Activated T-cell treated with anti-CD3 and anti-CD28 coated beads, Interleukin-2, amount 50 U/mL, for 4 hours (primary cell): ENCODE data around the gene SCFD2. TPM values are rescaled to one million over a fixed set of nuclear protein-coding genes. Genes with fewer than 3 reads are reported as not detected.

ENCODE experiments used
- ATAC-seq, 2 donors: fragments of 200-7000 bp; cut with Tn5 transposase; one replicate each; pipeline ENCODE4 v1.10.0; 2021
- DNase-seq: peaks from one replicate; pipeline ENCODE4 v3.0.0-alpha.2; 2020
- H3K27me3 Mint-ChIP-seq: one replicate; pipeline ENCODE4 v1.8.0; 2021; ENCODE audit warnings: low read depth, mixed read lengths
- H3K36me3 Mint-ChIP-seq: one replicate; pipeline ENCODE4 v1.8.0; 2022; ENCODE audit warnings: mixed read lengths; ENCODE audit not compliant: insufficient read depth
- H3K4me1 Mint-ChIP-seq: one replicate; pipeline ENCODE4 v1.8.0; 2021; ENCODE audit warnings: low read depth, mixed read lengths
- H3K4me3 Mint-ChIP-seq: one replicate; pipeline ENCODE4 v1.8.0; 2021; ENCODE audit warnings: mild to moderate bottlenecking, moderate library complexity, mixed read lengths
- H3K9me3 Mint-ChIP-seq: one replicate; pipeline ENCODE4 v1.8.0; 2021; ENCODE audit warnings: mixed read lengths
- total RNA-seq, 3 donors: library from RNA; stranded (reverse); gene quantifications; one replicate each; pipeline ENCODE4 v1.2.1, GENCODE V29; 2021

The SCFD2 gene
- total RNA-seq, 3 donors from 2014 or later = 45.0 to 48.9 (median 46.9) TPM

DNA sequence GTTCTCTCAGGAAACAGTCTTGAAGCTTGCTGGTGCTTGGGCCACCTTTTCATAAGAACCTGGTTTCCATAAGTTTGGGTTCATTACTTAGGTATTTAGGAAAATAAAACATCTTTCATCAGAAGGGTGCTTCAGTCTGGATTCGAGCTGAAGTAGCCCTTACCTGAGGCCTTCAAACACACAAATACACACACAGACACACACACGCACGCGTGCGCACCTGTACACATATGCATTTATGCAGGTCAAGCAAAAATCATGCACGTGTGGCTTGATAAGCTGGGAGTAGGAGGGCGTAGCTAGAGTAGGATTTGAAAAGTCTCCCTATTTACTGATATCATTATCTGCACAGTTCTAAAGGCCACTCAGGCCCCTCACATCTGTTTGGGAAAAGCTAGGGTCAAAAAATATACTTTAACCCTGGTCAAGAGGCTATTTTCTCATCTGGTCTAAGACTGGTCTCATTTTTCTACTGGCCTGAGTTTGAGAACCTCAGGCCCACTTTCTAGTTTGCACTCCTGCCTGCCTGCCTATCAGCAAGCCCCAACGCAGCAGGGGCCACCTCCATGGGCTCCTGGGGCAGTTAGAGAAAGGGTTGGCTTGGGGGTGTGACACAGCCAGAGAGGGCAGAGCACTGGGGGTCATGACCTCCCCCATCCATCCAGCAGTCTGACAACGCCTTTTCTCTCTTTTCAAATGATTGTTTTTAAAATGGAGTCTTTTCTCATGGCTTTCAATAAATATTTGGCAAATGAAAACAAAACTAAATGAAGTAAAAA, 439.5 kb downstream of the SCFD2 start:
- H3K4me1 Mint-ChIP-seq = no peaks in the 10 kb centered on the region
- no peaks in the 10 kb centered on the region for H3K9me3 Mint-ChIP-seq
- ATAC-seq = no peak
- H3K27me3 Mint-ChIP-seq = no peaks in the 10 kb centered on the region
- peaks cover 10% of the 10 kb centered on the region for H3K36me3 Mint-ChIP-seq
- DNase-seq = no peak
- no peak overlapping the region for H3K4me3 Mint-ChIP-seq

- no peaks in the 10 kb centered on the region for H3K27me3 Mint-ChIP-seq
- H3K9me3 Mint-ChIP-seq = no peaks in the 10 kb centered on the region
- no peak overlapping the region for H3K4me3 Mint-ChIP-seq
- DNase-seq (no peak), ATAC-seq (no peak)
- peaks cover 12% of the 10 kb centered on the region for H3K36me3 Mint-ChIP-seq
- no peaks in the 10 kb centered on the region for H3K4me1 Mint-ChIP-seq
These were observed 440.3 kb downstream of the SCFD2 start for GRCh38 chr4:52925531-52925968.

DNA sequence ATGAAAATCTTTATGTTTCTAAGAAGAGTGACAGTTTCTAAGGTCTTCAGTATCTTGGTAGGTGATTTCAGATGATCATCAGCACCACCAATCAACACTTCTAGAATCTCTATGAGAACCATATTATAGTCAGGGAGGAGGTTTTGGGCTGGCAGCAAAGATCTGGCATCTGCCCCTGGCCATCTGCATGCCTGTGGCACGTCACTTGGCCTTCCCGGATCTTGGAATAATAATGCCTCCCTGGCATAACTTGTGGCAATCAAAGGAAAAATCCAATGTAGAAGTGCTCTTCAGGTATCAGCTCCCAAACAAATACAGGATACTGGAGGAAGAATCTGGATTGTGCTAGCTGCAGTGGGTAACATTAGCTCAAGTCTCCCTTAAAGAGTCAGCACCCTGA, 446.4 kb downstream of the SCFD2 start:
- DNase-seq = no peak
- ATAC-seq = no peak
- H3K4me3 Mint-ChIP-seq = no peak overlapping the region
- H3K27me3 Mint-ChIP-seq = no peaks in the 10 kb centered on the region
- no peaks in the 10 kb centered on the region for H3K9me3 Mint-ChIP-seq
- no peaks in the 10 kb centered on the region for H3K4me1 Mint-ChIP-seq
- peaks cover 5% of the 10 kb centered on the region for H3K36me3 Mint-ChIP-seq

GRCh38 chr4:52917817-52918216, 448.0 kb downstream of the SCFD2 start:
- Mint-ChIP-seq H3K4me1 (no peaks in the 10 kb centered on the region), H3K36me3 (peaks cover 5% of the 10 kb centered on the region), H3K9me3 (no peaks in the 10 kb centered on the region), H3K27me3 (no peaks in the 10 kb centered on the region), H3K4me3 (no peak overlapping the region)
- ATAC-seq (no peak), DNase-seq (no peak)

GRCh38 chr4:52915730-52916300, 450.0 kb downstream of the SCFD2 start:
- ATAC-seq (no peak), DNase-seq (no peak)
- Mint-ChIP-seq H3K4me3 (no peak overlapping the region), H3K36me3 (peaks cover 4% of the 10 kb centered on the region), H3K4me1 (peaks cover 4% of the 10 kb centered on the region), H3K9me3 (no peaks in the 10 kb centered on the region), H3K27me3 (no peaks in the 10 kb centered on the region)

GRCh38 chr4:52915191-52915590, 450.7 kb downstream of the SCFD2 start:
- no peak overlapping the region for H3K4me3 Mint-ChIP-seq
- H3K27me3 Mint-ChIP-seq = no peaks in the 10 kb centered on the region
- ATAC-seq (no peak), DNase-seq (no peak)
- peaks cover 4% of the 10 kb centered on the region for H3K4me1 Mint-ChIP-seq
- no peaks in the 10 kb centered on the region for H3K9me3 Mint-ChIP-seq
- H3K36me3 Mint-ChIP-seq = peaks cover 2% of the 10 kb centered on the region

- no peaks in the 10 kb centered on the region for H3K9me3 Mint-ChIP-seq
- DNase-seq (no peak), ATAC-seq (no peak)
- H3K4me1 Mint-ChIP-seq = peaks cover 4% of the 10 kb centered on the region
- peaks cover 2% of the 10 kb centered on the region for H3K36me3 Mint-ChIP-seq
- no peak overlapping the region for H3K4me3 Mint-ChIP-seq
- H3K27me3 Mint-ChIP-seq = no peaks in the 10 kb centered on the region
These were observed 451.7 kb downstream of the SCFD2 start for GRCh38 chr4:52914051-52914605.

GRCh38 chr4:52912608-52913007, 453.3 kb downstream of the SCFD2 start:
- H3K27me3 Mint-ChIP-seq = no peaks in the 10 kb centered on the region
- no peak for ATAC-seq

DNA sequence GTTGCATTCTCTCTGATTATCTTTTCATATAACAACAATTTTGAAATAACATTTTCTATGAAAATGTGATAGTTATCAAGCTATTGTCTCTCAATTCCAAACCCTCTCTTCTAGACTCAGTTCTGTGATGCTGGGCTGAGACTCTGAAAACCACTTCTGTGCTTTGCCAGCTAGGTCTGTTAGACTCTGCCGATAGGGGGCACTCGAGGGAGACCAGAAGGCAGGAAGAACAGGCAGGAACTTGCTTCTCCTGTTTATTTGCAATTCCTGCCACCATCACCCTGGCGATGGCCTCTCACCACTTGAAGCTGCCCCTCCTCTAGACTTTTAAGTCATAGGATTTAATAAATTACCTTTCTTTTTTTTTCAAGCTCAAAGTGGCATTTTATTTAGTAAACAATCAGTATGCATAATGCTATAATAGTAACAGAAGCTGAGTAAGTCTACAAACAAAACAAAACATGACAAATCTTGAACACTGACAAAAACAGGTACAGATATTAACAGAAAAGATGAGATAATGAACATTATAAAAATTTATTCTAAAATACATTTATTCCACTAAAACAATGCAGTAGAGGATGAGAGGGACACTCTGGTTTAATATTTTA, 454.1 kb downstream of the SCFD2 start:
- no peak overlapping the region for H3K4me3 Mint-ChIP-seq
- no peaks in the 10 kb centered on the region for H3K27me3 Mint-ChIP-seq
- no peaks in the 10 kb centered on the region for H3K9me3 Mint-ChIP-seq
- DNase-seq (peak; percentile 52), ATAC-seq (peak; percentile 41 to 53)
- H3K36me3 Mint-ChIP-seq = peaks cover 12% of the 10 kb centered on the region
- peaks cover 4% of the 10 kb centered on the region for H3K4me1 Mint-ChIP-seq

More at GRCh38 chr4:52912608-52913007, 453.3 kb downstream of the SCFD2 start:
- Mint-ChIP-seq H3K4me1 (peaks cover 4% of the 10 kb centered on the region), H3K9me3 (no peaks in the 10 kb centered on the region), H3K36me3 (peaks cover 5% of the 10 kb centered on the region), H3K4me3 (no peak overlapping the region)
- no peak for DNase-seq

- H3K4me3 Mint-ChIP-seq = no peak overlapping the region
- no peaks in the 10 kb centered on the region for H3K9me3 Mint-ChIP-seq
- DNase-seq = no peak
- H3K4me1 Mint-ChIP-seq = peaks cover 4% of the 10 kb centered on the region
- no peaks in the 10 kb centered on the region for H3K27me3 Mint-ChIP-seq
- ATAC-seq = no peak
- peaks cover 21% of the 10 kb centered on the region for H3K36me3 Mint-ChIP-seq
These were observed 455.7 kb downstream of the SCFD2 start for GRCh38 chr4:52910115-52910514.

GRCh38 chr4:52907510-52907909, 458.4 kb downstream of the SCFD2 start:
- H3K36me3 Mint-ChIP-seq = peaks cover 37% of the 10 kb centered on the region

DNA sequence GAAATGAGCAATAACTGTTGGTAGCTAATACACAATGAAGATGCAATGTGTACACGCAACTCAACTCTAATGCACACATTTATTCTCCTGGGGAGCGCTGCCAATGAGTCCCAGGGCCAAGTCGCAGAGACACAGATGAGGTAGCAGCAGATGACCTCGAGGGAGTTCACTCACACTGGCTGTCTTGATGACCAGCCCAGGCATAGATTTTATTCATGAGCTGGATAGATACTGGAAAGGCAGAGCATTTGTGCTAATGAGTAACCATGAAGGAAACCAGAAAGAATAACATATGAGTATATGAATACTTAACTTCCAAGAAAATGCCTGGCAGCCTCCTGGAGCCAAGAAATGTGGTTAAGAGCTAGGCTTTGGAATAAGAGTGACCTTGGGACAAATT, 461.4 kb downstream of the SCFD2 start:
- Mint-ChIP-seq H3K27me3 (no peaks in the 10 kb centered on the region), H3K36me3 (peaks cover 48% of the 10 kb centered on the region), H3K4me1 (no peaks in the 10 kb centered on the region), H3K9me3 (no peaks in the 10 kb centered on the region), H3K4me3 (no peak overlapping the region)
- ATAC-seq (no peak), DNase-seq (no peak)

More at GRCh38 chr4:52907510-52907909, 458.4 kb downstream of the SCFD2 start:
- H3K27me3 Mint-ChIP-seq = no peaks in the 10 kb centered on the region
- H3K4me3 Mint-ChIP-seq = no peak overlapping the region
- DNase-seq (no peak), ATAC-seq (no peak)
- no peaks in the 10 kb centered on the region for H3K9me3 Mint-ChIP-seq
- peaks cover 4% of the 10 kb centered on the region for H3K4me1 Mint-ChIP-seq

DNA sequence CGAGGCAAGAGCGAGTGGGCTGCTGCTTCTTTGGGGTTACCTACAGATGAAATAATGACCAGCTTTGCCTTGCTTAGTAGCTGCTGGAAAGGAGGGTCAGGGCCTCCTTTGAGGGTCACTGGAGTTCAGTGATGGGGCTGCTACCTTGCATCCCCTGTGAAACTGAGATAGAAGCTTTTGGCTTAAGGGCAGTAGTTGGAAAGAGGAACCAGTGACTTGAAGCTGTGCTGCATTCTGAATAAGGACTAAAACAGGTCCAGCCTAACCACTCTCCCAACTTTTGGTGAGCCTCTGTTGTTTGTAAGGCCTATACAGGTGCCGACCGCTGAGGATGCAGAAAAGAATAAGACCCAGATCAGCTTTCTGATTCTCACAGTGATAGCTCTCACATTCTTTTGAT, 462.6 kb downstream of the SCFD2 start:
- ATAC-seq (no peak), DNase-seq (no peak)
- no peaks in the 10 kb centered on the region for H3K9me3 Mint-ChIP-seq
- H3K27me3 Mint-ChIP-seq = no peaks in the 10 kb centered on the region
- H3K4me3 Mint-ChIP-seq = no peak overlapping the region
- H3K4me1 Mint-ChIP-seq = no peaks in the 10 kb centered on the region
- peaks cover 48% of the 10 kb centered on the region for H3K36me3 Mint-ChIP-seq

GRCh38 chr4:52894443-52894842, 471.4 kb downstream of the SCFD2 start:
- H3K9me3 Mint-ChIP-seq = peaks cover 3% of the 10 kb centered on the region
- ATAC-seq = no peak
- no peak overlapping the region for H3K4me3 Mint-ChIP-seq
- peaks cover 23% of the 10 kb centered on the region for H3K36me3 Mint-ChIP-seq
- no peak for DNase-seq
- peaks cover 6% of the 10 kb centered on the region for H3K4me1 Mint-ChIP-seq
- H3K27me3 Mint-ChIP-seq = no peaks in the 10 kb centered on the region
